ENCODE measurements around the gene RBP5.

Gene RBP5

GRCh38 chr12:7083125-7083524 is 45.6 kb downstream of the RBP5 start:
- POLR2A ChIA-PET, result no interaction called here
- Histone ChIP-seq H3K9me3 (ENCODE audit: control extremely low read depth in 1 of 5, control insufficient read depth in 4 of 5, insufficient read depth in 2 of 5, low read depth in 1 of 5, low read length in 4 of 5) (peaks cover 0 to 2% (median 0%) of the 10 kb centered on the region in 5 experiments), H3K27me3 (replicated peaks in 2 of 5; ENCODE audit: control insufficient read depth in 4 of 5, insufficient read depth in 5 of 5, low read length in 4 of 5) (no peaks in the 10 kb centered on the region), H3K36me3 (ENCODE audit: control insufficient read depth in 4 of 4, insufficient read depth in 4 of 4, low read length in 3 of 4) (peaks cover 0 to 12% (median 2%) of the 10 kb centered on the region in 4 experiments), H3K4me1 (ENCODE audit: control extremely low read depth in 1 of 4, control insufficient read depth in 4 of 4, insufficient read depth in 4 of 4, low read length in 3 of 4) (no peaks in the 10 kb centered on the region), H3K4me3 (ENCODE audit: control insufficient read depth in 1 of 7, extremely low read depth in 1 of 7, insufficient read depth in 4 of 7, low read depth in 2 of 7, low read length in 6 of 7) (no peak overlapping the region), H3K27ac (ENCODE audit: insufficient read depth in 1 of 2, low read depth in 1 of 2, low read length in 2 of 2, poor library complexity in 1 of 2, severe bottlenecking in 2 of 2) (no peak overlapping the region)
- CTCF ChIA-PET, result no interaction called here
- no peak for DNase-seq

DNA sequence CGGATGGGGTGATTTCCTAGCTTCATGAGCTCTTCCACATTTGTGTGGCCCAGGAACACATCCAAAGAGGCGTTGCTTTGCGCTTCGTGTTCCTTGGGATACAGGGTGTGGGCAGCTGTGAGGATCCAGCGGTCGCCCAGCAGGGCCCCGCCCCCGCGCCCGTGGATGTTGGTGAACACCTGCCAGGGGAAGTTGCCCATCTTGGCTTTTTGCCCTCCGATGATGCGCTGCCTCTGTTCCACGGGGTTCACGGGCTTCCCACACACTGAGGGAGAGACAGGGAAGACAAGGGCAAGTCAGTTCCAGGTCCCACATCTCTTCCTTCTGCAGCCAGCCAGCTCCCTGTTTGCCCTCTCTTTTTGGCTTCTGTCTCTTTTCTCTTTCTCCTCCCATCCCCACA is 47.7 kb downstream of the RBP5 start:
- Histone ChIP-seq H3K4me3 (ENCODE audit: control insufficient read depth in 1 of 7, extremely low read depth in 1 of 7, insufficient read depth in 4 of 7, low read depth in 2 of 7, low read length in 6 of 7) (no peak overlapping the region), H3K4me1 (ENCODE audit: control extremely low read depth in 1 of 4, control insufficient read depth in 4 of 4, insufficient read depth in 4 of 4, low read length in 3 of 4) (no peaks in the 10 kb centered on the region), H3K9me3 (ENCODE audit: control extremely low read depth in 1 of 5, control insufficient read depth in 4 of 5, insufficient read depth in 2 of 5, low read depth in 1 of 5, low read length in 4 of 5) (peaks cover 0 to 2% (median 0%) of the 10 kb centered on the region in 5 experiments), H3K36me3 (ENCODE audit: control insufficient read depth in 4 of 4, insufficient read depth in 4 of 4, low read length in 3 of 4) (peaks cover 0 to 12% (median 2%) of the 10 kb centered on the region in 4 experiments), H3K27me3 (replicated peaks in 2 of 5; ENCODE audit: control insufficient read depth in 4 of 5, insufficient read depth in 5 of 5, low read length in 4 of 5) (no peaks in the 10 kb centered on the region), H3K27ac (ENCODE audit: insufficient read depth in 1 of 2, low read depth in 1 of 2, low read length in 2 of 2, poor library complexity in 1 of 2, severe bottlenecking in 2 of 2) (no peak overlapping the region)
- DNase-seq, result no peak
- POLR2A ChIA-PET, result no interaction called here
- CTCF ChIA-PET, result interaction anchor here (1.1 kb wide), 1 partner anchor 9 kb away, joined by 4 read pairs; no protein-coding TSS in a partner anchor
- 93% methylated on average over 14 of the region's 14 CpGs for WGBS (ENCODE audit: insufficient coverage)

DNA sequence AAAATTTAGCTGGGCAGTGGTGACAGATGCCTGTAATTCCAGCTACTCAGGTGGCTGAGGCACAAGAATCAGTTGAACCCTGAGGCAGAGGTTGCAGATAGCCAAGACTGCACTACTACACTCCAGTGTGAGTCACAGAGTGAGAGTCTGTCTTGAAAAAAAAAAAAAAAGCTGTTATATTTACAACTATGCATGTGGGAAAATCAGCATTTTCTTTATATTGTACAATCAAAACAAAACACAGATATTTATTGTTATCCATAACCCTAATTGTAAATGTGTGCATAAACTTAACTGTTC is 48.9 kb downstream of the RBP5 start:
- Histone ChIP-seq H3K36me3 (ENCODE audit: control insufficient read depth in 4 of 4, insufficient read depth in 4 of 4, low read length in 3 of 4) (peaks cover 0 to 8% (median 2%) of the 10 kb centered on the region in 4 experiments), H3K4me3 (ENCODE audit: control insufficient read depth in 1 of 7, extremely low read depth in 1 of 7, insufficient read depth in 4 of 7, low read depth in 2 of 7, low read length in 6 of 7) (no peak overlapping the region), H3K27ac (ENCODE audit: insufficient read depth in 1 of 2, low read depth in 1 of 2, low read length in 2 of 2, poor library complexity in 1 of 2, severe bottlenecking in 2 of 2) (no peak overlapping the region), H3K27me3 (replicated peaks in 2 of 5; ENCODE audit: control insufficient read depth in 4 of 5, insufficient read depth in 5 of 5, low read length in 4 of 5) (no peaks in the 10 kb centered on the region), H3K4me1 (ENCODE audit: control extremely low read depth in 1 of 4, control insufficient read depth in 4 of 4, insufficient read depth in 4 of 4, low read length in 3 of 4) (peaks cover 0 to 1% (median 0%) of the 10 kb centered on the region in 4 experiments), H3K9me3 (ENCODE audit: control extremely low read depth in 1 of 5, control insufficient read depth in 4 of 5, insufficient read depth in 2 of 5, low read depth in 1 of 5, low read length in 4 of 5) (peaks cover 0 to 2% (median 0%) of the 10 kb centered on the region in 5 experiments)
- DNase-seq, result no peak
- ChIA-PET POLR2A (no interaction called here), CTCF (interaction anchor here (0.7 to 1.0 kb wide), 2 partner anchors 11 to 12 kb away, joined by 3 read pairs; no protein-coding TSS in a partner anchor)

- Histone ChIP-seq H3K27ac (ENCODE audit: insufficient read depth in 1 of 2, low read depth in 1 of 2, low read length in 2 of 2, poor library complexity in 1 of 2, severe bottlenecking in 2 of 2) (no peak overlapping the region), H3K36me3 (ENCODE audit: control insufficient read depth in 4 of 4, insufficient read depth in 4 of 4, low read length in 3 of 4) (peaks cover 0 to 2% (median 1%) of the 10 kb centered on the region in 4 experiments), H3K27me3 (replicated peaks in 2 of 5; ENCODE audit: control insufficient read depth in 4 of 5, insufficient read depth in 5 of 5, low read length in 4 of 5) (no peaks in the 10 kb centered on the region), H3K9me3 (ENCODE audit: control extremely low read depth in 1 of 5, control insufficient read depth in 4 of 5, insufficient read depth in 2 of 5, low read depth in 1 of 5, low read length in 4 of 5) (no peaks in the 10 kb centered on the region), H3K4me1 (ENCODE audit: control extremely low read depth in 1 of 4, control insufficient read depth in 4 of 4, insufficient read depth in 4 of 4, low read length in 3 of 4) (peaks cover 3 to 15% (median 11%) of the 10 kb centered on the region in 4 experiments), H3K4me3 (ENCODE audit: control insufficient read depth in 1 of 7, extremely low read depth in 1 of 7, insufficient read depth in 4 of 7, low read depth in 2 of 7, low read length in 6 of 7) (no peak overlapping the region)
- peak in 2 of 3 donors; percentile 16 to 26 for DNase-seq
- 67% methylated on average over 1 of the region's 4 CpGs for WGBS (ENCODE audit: insufficient coverage)
- POLR2A ChIA-PET, result no interaction called here
- CTCF ChIA-PET, result interaction anchor here (1.0 to 2.2 kb wide), 5 partner anchors 9 to 35 kb away, joined by 3 to 9 read pairs (median 4); no protein-coding TSS in a partner anchor
Measured at GRCh38 chr12:7078163-7078562, 50.5 kb downstream of the RBP5 start.

DNA sequence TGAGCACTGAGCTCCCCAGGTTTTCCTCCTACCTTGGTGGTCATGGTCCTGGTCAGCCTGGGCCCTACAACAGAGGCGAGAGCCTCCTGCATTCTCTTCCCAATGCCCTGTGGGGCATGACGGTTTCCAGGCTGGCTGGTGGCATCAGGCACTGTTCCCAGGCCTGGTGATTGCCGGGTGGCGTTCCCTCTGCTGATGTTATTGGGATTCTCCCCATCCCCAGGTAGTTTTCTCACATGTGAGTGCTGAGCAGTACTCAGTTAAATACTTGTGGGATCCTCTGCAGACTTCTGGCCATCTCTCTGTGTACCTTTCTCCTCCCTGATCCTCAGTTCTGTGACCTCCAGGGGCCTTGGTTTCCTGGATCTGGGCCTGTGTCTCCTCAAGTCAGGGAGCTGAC is 52.2 kb downstream of the RBP5 start:
- CTCF ChIA-PET, result interaction anchor here (1.1 to 2.2 kb wide), 10 partner anchors 8 to 209 kb away, joined by 3 to 9 read pairs (median 3); partner anchors contain the start of genes C1R and TPI1
- WGBS (ENCODE audit: insufficient coverage), result 96% methylated on average over 4 of the region's 4 CpGs
- DNase-seq, result no peak
- Histone ChIP-seq H3K4me1 (ENCODE audit: control extremely low read depth in 1 of 4, control insufficient read depth in 4 of 4, insufficient read depth in 4 of 4, low read length in 3 of 4) (peaks cover 3 to 15% (median 11%) of the 10 kb centered on the region in 4 experiments), H3K9me3 (ENCODE audit: control extremely low read depth in 1 of 5, control insufficient read depth in 4 of 5, insufficient read depth in 2 of 5, low read depth in 1 of 5, low read length in 4 of 5) (no peaks in the 10 kb centered on the region), H3K27ac (ENCODE audit: insufficient read depth in 1 of 2, low read depth in 1 of 2, low read length in 2 of 2, poor library complexity in 1 of 2, severe bottlenecking in 2 of 2) (no peak overlapping the region), H3K4me3 (ENCODE audit: control insufficient read depth in 1 of 7, extremely low read depth in 1 of 7, insufficient read depth in 4 of 7, low read depth in 2 of 7, low read length in 6 of 7) (no peak overlapping the region), H3K27me3 (replicated peaks in 2 of 5; ENCODE audit: control insufficient read depth in 4 of 5, insufficient read depth in 5 of 5, low read length in 4 of 5) (no peaks in the 10 kb centered on the region), H3K36me3 (ENCODE audit: control insufficient read depth in 4 of 4, insufficient read depth in 4 of 4, low read length in 3 of 4) (no peaks in the 10 kb centered on the region)
- POLR2A ChIA-PET, result no interaction called here

- WGBS (ENCODE audit: insufficient coverage), result 85% methylated on average over 1 of the region's 3 CpGs
- H3K36me3 ChIP-seq (ENCODE audit: control insufficient read depth in 4 of 4, insufficient read depth in 4 of 4, low read length in 3 of 4), result no peaks in the 10 kb centered on the region
- POLR2A ChIA-PET, result no interaction called here
- H3K27me3 ChIP-seq (replicated peaks in 2 of 5; ENCODE audit: control insufficient read depth in 4 of 5, insufficient read depth in 5 of 5, low read length in 4 of 5), result no peaks in the 10 kb centered on the region
- DNase-seq, result no peak
- CTCF ChIA-PET, result interaction anchor here (0.8 to 1.7 kb wide), 6 partner anchors 15 to 131 kb away, joined by 3 to 4 read pairs (median 3); partner anchors contain the start of gene C1R
- H3K4me3 ChIP-seq (ENCODE audit: control insufficient read depth in 1 of 7, extremely low read depth in 1 of 7, insufficient read depth in 4 of 7, low read depth in 2 of 7, low read length in 6 of 7), result no peak overlapping the region
- no peaks in the 10 kb centered on the region for H3K9me3 ChIP-seq (ENCODE audit: control extremely low read depth in 1 of 5, control insufficient read depth in 4 of 5, insufficient read depth in 2 of 5, low read depth in 1 of 5, low read length in 4 of 5)
- H3K4me1 ChIP-seq (ENCODE audit: control extremely low read depth in 1 of 4, control insufficient read depth in 4 of 4, insufficient read depth in 4 of 4, low read length in 3 of 4), result peaks cover 3 to 15% (median 11%) of the 10 kb centered on the region in 4 experiments
- H3K27ac ChIP-seq (ENCODE audit: insufficient read depth in 1 of 2, low read depth in 1 of 2, low read length in 2 of 2, poor library complexity in 1 of 2, severe bottlenecking in 2 of 2), result no peak overlapping the region
Measured at GRCh38 chr12:7075939-7076338, 52.8 kb downstream of the RBP5 start.

DNA sequence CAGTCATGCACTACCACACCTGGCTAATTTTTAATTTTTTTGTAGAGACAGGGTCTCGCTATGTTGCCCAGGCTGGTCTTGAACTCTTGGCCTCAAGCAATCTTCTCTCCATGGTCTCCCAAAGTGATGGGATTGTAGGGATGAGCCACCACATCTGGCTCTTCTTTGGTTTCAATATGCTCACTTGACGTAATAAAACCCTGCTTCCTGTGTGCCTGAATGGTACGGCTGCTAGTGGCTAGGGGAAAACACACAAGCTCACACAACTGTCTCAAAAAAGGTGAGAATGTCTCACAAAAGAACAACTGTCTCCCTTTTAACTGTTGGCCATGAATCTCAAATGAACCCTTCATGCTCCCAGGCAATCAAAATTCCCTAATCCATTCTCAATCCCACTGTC is 53.2 kb downstream of the RBP5 start:
- Histone ChIP-seq H3K4me1 (ENCODE audit: control extremely low read depth in 1 of 4, control insufficient read depth in 4 of 4, insufficient read depth in 4 of 4, low read length in 3 of 4) (peaks cover 3 to 15% (median 11%) of the 10 kb centered on the region in 4 experiments), H3K27ac (ENCODE audit: insufficient read depth in 1 of 2, low read depth in 1 of 2, low read length in 2 of 2, poor library complexity in 1 of 2, severe bottlenecking in 2 of 2) (no peak overlapping the region), H3K36me3 (ENCODE audit: control insufficient read depth in 4 of 4, insufficient read depth in 4 of 4, low read length in 3 of 4) (no peaks in the 10 kb centered on the region), H3K27me3 (replicated peaks in 2 of 5; ENCODE audit: control insufficient read depth in 4 of 5, insufficient read depth in 5 of 5, low read length in 4 of 5) (no peaks in the 10 kb centered on the region), H3K4me3 (ENCODE audit: control insufficient read depth in 1 of 7, extremely low read depth in 1 of 7, insufficient read depth in 4 of 7, low read depth in 2 of 7, low read length in 6 of 7) (no peak overlapping the region), H3K9me3 (ENCODE audit: control extremely low read depth in 1 of 5, control insufficient read depth in 4 of 5, insufficient read depth in 2 of 5, low read depth in 1 of 5, low read length in 4 of 5) (no peaks in the 10 kb centered on the region)
- no peak for DNase-seq
- WGBS (ENCODE audit: insufficient coverage), result 86% methylated on average over 3 of the region's 3 CpGs
- ChIA-PET CTCF (interaction anchor here (0.7 to 1.7 kb wide), 5 partner anchors 16 to 171 kb away, joined by 3 to 4 read pairs (median 3); partner anchors contain the start of genes C1R and LRRC23), POLR2A (no interaction called here)

Data from common myeloid progenitor, CD34-positive (primary cell).